Adrenal gland (tissue), 5 donors: ENCODE measurements around the gene DTD2.
"Not testable (repeated sequence)": the region's sequence is repeated elsewhere in the genome, so short reads cannot be mapped to it uniquely, and the experiment has no call there.

Source experiments
- POLR2A ChIP-seq, 2 donors: fragments of 450-650 bp; IDR thresholded peaks; one replicate each; pipeline ENCODE4 v1.6.1; 2017; ENCODE audit warnings: antibody characterized with exemption in 2 of 2, mild to moderate bottlenecking in 2 of 2, moderate library complexity in 1 of 2
- TF ChIP-seq, protein P1 (sequence below), 6 experiments: fragments of 450-650 bp in 4 of 6; fragments of 200-600 bp in 2 of 6; sonication (generic) in 1 of 6; IDR thresholded peaks; 1 replicate in 5 of 6; 2 replicates in 1 of 6; pipeline versions ENCODE4 v1.5.1 to v1.8.0; 2016 to 2021; ENCODE audit warnings: antibody characterized with exemption in 6 of 6, mild to moderate bottlenecking in 2 of 6, moderate library complexity in 1 of 6
- donor health status: DM: no; HTN: no; CAD: no.

GRCh38 chr14:31462450-31462849, 5.1 kb upstream of the DTD2 start:
- not testable (repeated sequence) for TF ChIP-seq POLR2A (IDR thresholded peaks at IDR 0.05)
- TF ChIP-seq, protein P1, sequence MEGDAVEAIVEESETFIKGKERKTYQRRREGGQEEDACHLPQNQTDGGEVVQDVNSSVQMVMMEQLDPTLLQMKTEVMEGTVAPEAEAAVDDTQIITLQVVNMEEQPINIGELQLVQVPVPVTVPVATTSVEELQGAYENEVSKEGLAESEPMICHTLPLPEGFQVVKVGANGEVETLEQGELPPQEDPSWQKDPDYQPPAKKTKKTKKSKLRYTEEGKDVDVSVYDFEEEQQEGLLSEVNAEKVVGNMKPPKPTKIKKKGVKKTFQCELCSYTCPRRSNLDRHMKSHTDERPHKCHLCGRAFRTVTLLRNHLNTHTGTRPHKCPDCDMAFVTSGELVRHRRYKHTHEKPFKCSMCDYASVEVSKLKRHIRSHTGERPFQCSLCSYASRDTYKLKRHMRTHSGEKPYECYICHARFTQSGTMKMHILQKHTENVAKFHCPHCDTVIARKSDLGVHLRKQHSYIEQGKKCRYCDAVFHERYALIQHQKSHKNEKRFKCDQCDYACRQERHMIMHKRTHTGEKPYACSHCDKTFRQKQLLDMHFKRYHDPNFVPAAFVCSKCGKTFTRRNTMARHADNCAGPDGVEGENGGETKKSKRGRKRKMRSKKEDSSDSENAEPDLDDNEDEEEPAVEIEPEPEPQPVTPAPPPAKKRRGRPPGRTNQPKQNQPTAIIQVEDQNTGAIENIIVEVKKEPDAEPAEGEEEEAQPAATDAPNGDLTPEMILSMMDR (IDR thresholded peaks at IDR 0.05), result not testable (repeated sequence)
